ACHN (cell line): ENCODE data around the gene DEUP1.
"Not testable (repeated sequence)": the region's sequence is repeated elsewhere in the genome, so short reads cannot be mapped to it uniquely, and the experiment has no call there.

Experiments used
- DNase-seq: peaks from one replicate; pipeline ENCODE4 v3.0.0-alpha.2; 2015
- in situ Hi-C: cut with HindIII; loops from 2 replicates; pipeline ENCODE4 v1.10.0; 2017; ENCODE audit warnings: low sequenced_read_pairs, low pct_ligation_motif_present, low pct_unique_long_range_greater_than_20kb

Gene DEUP1, protein sequence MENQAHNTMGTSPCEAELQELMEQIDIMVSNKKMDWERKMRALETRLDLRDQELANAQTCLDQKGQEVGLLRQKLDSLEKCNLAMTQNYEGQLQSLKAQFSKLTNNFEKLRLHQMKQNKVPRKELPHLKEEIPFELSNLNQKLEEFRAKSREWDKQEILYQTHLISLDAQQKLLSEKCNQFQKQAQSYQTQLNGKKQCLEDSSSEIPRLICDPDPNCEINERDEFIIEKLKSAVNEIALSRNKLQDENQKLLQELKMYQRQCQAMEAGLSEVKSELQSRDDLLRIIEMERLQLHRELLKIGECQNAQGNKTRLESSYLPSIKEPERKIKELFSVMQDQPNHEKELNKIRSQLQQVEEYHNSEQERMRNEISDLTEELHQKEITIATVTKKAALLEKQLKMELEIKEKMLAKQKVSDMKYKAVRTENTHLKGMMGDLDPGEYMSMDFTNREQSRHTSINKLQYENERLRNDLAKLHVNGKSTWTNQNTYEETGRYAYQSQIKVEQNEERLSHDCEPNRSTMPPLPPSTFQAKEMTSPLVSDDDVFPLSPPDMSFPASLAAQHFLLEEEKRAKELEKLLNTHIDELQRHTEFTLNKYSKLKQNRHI

DNA sequence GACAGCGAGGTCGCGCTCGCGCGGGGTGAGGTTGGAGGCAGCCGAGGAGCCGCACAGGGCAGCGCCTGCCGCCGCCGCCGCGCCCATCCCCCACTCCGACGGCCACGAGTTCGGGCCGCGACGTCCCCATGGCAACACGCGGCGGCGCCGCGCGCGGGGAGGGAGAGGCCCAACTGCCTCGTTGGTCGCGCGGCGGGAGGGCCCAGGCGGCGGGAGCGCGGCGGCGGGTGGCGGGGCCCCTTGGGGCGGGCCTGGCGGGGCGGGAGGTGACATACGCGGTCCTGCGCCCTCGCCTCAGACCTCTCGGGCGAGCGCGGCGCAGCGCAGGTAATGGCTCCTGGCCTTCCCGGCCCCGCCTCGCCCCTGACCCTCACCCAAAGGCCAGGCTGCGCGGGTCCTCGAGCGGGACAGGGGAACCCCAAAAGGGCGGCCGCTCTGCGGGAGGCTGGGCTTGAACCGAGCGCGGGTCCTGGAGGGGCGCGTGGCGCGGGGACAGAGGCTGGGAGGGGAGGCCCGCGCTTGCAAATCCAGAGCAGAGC, at the start of gene DEUP1:
TSS of gene DEUP1 (plus strand) at position 297 of the 539 bp plus-strand sequence. CDS start 1,518 bp downstream, outside the sequence.
- in situ Hi-C loops = no loop called here
- DNase-seq = no peak

DNA sequence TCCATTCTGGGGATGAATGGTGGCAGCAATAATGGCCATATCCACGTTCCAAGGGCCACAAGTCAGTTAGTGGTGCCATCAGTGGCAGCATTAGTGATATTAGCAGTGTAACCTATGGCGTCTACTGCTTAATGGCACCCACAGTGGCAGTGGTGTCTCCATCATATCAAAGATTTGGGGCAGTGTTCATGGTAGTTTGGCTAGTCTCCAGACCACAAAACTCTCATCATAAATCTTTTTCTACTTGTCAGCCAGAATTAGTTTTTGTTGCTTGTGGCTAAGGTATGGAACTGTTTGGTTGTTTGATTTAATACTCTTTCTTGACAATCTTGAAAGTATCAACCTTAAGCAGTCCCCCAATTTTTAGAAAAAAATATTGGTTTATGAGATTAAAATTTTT, 45.1 kb upstream of the DEUP1 start:
- in situ Hi-C loops = no loop called here
- no peak for DNase-seq

DNA sequence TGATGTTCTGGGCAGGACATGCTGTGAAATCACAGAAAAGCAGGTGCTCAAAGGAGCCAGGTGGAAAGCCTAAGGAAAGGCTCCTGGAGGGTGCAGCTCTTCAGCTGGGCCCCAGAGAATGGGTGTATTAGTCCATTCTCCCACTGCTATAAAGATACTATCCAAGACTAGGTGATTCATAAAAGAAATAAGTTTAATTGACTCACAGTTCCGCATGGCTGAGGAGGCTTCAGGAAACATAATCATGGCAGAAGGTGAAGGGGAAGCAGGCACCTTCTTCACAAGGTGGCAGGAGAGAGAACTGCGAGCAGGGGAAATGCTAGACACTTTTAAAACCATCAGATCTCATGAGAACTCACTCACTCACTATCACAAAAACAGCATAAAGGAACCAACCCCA, 43.1 kb upstream of the DEUP1 start:
- in situ Hi-C loops = no loop called here

DNA sequence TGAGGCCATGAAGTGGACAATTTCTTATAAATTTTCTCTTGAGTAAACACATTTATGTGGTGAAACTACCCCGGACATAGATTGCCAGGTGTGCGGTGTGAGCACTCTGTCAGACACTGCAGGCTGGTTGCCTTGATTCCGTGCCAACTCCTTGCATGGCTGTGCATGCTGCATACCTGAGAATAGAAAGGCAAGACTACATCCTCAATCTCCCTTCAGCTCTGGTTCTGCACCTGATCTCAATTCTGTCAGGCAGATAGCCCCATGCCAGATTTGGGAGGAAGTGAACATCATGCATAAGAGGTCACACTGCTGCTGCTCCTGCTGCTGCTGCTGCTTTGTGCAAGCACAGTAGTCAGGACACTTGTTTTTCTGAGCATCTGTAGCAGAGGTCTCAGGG, 42.5 kb upstream of the DEUP1 start:
- in situ Hi-C loops = no loop called here
- no peak for DNase-seq

More for the DNA sequence above, 43.1 kb upstream of the DEUP1 start:
- DNase-seq = no peak

DNA sequence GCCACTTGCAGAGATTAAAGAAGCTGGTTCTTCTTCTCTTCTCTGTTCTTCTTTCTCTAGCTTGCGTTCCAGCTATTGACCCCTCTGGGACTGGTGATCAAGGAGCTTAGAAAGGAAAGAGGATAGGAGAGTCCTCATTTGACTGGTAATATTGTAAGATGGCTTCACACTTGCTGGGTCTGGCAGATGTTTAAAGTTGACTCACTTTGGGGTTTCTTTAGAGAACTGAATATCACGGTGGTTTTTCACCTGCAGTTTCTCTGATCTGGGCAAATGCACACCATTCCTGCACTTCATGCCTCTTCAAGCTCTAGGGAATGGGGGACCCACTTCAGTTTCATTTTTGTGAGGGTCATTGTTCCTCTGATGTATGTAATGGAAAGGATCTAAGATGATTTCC, 41.8 kb upstream of the DEUP1 start:
- DNase-seq = no peak
- in situ Hi-C loops = no loop called here

DNA sequence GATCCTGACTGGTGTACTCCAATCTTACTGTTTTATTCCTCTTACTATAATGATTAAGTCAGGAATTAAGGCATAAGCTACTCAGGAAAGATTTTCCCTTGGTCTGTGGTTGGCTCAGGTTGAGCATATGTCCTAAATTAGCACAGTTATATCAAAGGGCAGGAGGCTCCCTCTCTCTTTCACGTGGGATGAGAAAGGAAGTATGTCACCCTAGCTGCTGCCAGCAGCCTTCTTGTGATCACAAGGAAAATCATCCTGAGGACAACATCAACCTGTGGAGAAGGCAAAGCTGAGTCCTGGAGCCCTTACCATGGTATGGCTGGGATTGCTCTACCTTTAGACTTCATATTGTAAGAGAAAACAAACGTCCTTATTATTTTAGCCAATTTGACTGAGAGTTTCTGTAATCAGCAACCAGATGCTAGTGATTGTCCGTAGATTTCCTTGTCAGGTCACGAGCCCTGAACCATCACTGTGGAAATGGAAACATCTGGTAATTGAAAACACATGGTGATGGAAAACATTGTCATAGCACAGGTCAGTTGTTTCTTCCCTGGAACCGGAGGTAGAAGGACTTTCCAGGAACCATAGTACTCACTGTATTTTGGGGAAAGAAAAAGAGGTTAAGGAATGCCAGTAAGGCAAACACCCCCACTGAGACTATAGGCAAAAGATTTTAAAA, 40.6 kb upstream of the DEUP1 start:
- in situ Hi-C loops = no loop called here
- DNase-seq = no peak

DNA sequence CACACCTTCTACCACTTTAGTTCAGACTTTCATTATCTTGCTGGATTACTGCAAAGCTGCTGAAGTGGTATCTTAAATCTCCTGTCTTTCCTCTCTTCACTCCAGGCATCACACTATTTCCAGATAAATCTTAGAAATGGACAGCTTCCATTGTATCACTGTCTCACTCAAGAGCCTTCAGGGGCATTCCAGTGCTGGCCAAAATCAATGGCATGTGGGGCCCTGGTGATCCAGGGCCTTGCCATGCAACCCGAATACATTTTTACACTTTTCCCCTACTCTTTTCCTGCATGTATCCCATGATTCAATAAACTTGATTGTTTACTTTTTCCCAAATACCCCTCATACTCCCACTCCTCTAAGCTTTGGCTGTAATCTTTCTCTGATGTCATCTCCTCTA, 39.4 kb upstream of the DEUP1 start:
- in situ Hi-C loops = no loop called here

DNA sequence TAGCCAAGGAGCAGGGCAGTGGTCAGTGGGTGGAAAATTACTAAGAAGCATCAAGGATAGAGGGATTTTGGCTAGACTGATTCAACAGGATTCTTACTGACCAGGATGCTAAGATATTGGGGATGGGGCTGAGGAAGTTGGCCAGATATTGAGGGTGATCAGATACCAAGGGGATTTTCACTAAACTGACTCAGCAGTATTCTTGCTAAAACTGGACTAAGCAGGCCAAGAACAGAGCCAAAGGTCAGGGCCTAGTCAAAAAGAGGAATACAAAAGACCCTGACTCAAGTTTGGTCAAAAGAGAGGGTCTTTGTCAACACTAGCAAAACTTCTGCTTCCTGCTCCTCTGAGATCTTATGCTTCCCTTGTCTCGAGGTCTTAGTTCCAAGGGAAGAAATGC, 38.6 kb upstream of the DEUP1 start:
- no peak for DNase-seq
- in situ Hi-C loops = no loop called here

More for the DNA sequence above, 39.4 kb upstream of the DEUP1 start:
- no peak for DNase-seq

DNA sequence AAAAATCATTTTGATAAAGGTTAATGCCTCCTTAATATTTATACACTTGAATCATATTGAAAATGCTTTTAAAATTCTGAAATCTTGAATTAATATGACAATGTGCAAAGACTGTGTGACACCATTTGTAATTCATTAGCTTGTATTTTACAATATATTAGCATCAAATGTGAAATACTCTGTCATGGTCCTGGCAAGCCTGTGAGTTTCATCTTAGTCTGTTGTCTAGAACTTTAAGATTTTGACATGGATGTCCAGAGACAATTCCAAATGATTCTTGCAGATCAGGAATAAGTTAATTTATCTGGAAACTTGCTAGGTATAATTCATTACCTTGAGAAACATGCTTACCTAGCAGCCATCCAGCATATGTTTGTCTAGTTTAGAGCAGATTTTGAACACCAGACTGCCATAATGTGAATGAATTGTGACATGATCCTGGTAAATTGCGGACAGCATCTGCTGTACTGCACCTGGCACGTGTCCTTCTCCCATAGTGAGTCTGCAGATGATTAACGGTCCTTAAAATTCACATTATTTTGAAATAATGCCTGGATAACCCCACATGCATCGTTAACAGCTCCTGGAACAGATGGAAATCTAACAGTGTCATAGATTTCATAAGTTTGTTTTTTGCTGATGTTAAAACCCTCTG, 34.5 kb upstream of the DEUP1 start:
- in situ Hi-C loops = no loop called here
- DNase-seq = no peak

DNA sequence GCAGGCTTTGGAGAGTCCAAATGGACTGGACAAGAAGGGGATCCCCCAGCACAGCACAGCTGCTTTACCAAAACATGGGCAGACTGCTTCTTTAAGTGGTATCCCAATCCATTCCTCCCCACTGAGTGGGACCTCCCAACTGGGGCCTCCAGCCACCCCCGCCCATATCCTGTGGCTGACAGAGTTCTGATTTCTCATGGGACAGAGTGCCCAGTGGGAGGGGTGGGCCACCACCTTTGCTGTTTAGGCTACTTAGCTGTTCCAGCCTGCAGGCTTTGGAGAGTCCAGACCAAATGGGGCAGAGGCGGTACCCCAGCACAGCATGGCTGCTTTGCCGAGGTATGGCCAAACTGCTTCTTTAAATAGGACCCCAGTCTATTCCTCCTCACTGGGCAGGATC, 26.9 kb upstream of the DEUP1 start:
- DNase-seq = no peak
- in situ Hi-C loops = no loop called here

DNA sequence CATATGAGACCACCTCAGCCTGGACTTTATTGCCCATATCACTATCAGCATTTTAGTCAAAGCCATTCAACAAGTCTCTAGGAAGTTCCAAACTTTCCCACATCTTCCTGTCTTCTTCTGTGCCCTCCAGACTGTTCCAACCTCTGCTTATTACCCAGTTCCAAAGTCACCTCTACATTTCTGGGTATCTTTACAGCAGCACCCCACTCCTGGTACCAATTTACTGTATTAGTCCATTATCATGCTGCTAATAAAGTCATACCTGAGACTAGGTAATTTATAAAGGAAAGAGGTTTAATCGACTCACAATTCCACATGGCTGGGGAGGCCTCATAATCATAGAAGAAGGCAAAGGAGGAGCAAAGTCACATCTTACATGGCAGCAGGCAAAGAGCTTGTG, 16.1 kb upstream of the DEUP1 start:
- in situ Hi-C loops, DNase-seq: not testable (repeated sequence)

DNA sequence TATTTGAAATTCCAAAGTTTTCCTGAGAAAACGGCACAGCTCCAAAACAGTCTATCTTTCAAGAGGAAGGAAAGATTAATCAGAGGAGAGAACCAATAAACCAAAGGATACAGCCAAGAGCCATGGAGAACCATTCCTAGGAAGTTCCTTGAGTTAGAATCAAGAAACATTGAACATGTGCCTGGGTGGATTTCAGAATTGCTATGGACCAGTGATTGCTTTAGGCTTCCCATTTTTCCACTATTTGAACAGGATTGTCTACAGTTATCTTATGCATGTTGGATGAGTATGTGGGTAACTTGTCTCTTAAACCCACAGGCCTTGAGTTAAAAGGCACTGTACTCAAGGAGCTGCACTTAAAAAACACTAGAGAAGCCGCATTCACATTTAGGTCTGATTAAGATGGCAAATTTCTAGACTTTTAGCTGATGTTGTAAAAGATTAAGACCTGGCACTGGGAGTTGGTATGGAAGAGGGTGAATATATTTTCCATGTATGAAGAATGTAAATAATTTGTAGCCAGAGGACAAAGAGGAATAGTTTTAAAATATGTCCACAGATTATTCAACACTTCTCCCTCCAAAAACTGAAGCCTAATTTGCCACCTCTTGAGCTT, 11.2 kb upstream of the DEUP1 start:
- in situ Hi-C loops = no loop called here
- no peak for DNase-seq

DNA sequence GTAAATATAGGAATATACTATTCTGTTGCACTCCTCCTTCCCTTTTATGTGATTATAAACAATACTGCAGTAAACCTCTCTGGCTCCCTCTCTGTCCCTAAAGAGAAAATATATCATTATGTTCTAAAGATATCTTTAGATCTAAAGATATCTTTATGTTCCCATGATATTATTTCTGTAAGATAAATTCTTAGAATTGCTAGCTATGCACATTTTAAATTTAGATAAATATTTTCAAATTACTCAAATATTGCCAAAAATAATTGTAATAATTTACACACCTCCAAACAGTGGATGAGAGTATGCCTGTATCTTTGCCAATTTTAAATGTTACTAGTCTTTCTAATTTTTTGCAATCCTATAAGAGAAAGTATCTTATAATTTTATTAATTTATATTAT, 10.3 kb upstream of the DEUP1 start:
- in situ Hi-C loops = no loop called here
- DNase-seq = no peak

DNA sequence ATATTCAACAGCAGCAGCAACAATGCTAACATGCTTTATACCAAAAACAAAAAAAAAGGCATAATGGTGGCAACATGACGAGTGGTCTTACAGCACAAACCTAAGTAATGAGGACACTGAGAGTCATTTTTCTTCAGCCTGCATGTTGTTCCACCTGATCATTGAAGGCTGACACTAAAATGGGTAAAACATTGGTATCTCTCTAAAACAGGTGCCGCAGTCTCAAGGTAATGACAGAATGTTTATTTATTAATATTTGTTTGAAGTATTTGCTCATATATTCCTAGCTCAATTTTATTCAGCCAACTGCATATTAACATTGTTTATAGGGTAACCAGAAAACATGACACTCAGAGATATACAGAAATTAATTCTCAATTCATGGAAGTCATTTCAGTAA, 8.3 kb upstream of the DEUP1 start:
- in situ Hi-C loops = no loop called here
- DNase-seq = no peak

DNA sequence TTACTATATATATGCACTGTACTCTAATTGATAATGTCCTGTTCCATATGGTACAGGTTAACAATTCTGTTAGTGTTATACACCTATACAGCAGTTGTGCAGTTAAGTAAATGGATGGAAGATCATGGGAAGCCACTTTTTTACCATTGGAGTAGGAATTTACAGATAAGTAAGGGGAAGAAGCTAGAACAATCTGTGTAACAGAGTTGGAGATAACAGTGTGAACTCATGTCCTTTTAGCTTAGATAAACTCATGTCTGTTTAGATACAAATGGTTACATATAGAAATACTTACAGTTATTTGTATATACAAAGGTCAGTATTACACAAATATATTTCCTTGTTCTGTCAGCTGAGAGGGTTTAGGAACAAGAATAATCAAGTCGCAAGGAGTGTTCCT, 6.8 kb upstream of the DEUP1 start:
- no peak for DNase-seq
- in situ Hi-C loops = no loop called here

DNA sequence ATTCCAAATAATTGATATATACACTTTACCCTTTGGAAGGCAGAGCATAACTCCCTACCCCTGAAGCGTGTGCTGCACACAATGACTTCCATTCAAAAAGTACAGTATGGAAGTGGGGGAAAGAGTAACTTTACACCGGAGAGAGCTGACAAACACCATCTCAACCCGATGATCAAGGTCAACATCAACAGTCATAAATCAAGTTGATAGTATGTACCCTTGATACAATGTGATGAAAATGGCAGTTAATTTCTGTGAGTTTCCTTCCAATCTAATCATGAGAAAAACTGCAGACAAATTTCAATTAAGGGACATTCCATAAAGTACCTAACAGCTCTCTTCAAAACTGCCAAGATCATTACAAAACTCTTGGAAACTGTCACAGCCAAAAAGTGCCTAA, 6.0 kb upstream of the DEUP1 start:
- in situ Hi-C loops = no loop called here
- DNase-seq = no peak

DNA sequence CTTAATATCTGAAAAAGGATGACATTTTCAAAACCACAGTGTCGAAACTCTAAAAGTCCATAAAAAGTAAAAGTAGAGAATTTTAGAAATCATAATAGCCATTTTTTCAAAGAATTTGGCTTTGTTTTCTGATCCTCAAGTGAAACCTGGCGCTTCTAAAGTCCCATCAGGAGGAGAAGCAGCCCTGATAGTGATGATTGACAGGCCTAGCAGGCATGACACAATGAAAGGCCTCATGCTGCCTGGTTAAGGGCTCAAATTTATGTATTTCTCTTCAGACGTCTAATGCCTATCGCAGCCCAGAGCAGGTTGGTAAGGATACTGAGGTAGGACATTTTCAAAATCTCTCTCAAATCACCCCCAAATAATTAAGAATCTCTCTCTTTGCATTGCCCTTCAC, 3.9 kb upstream of the DEUP1 start:
- in situ Hi-C loops = no loop called here
- DNase-seq = no peak

DNA sequence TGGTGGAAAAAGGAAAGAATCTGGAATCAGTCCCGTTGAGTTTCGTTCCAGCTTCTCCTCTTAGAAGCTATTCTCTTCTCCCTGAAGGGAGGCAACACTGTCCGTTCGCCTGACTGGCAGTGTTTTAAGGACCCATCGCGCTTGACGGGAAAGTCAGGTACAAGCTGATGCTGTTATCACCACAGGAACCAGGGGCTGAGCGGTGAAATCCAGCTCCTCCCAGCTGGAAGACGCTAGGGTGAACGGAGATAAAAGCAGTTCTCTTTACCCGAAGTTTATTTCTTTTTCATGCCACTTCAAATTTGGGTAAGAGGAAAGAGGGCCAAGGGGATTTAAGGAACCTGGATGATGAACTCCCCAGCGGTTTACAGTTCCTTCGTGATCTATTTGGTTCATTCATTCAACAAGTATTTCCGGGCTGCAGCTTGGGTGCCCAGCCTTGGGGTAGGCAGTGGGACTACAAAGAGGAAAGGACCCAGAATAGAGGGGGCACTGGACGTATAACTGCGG, 551 bp upstream of the DEUP1 start:
- in situ Hi-C loops = no loop called here
- no peak for DNase-seq
